K562 (cell line): Measurements from ENCODE around the gene RALGPS1. TPM values are rescaled to one million over a fixed set of nuclear protein-coding genes. Genes with fewer than 3 reads are reported as not detected.

Experiments
- ATAC-seq: fragments of 200-7000 bp; cut with Tn5 transposase; 3 replicates; pipeline ENCODE4 v1.9.1; 2020; ENCODE audit warnings: moderate library complexity
- BruUV-seq: library from RNA; stranded (reverse); fragments of 400-500 nt; replicated peaks from 2 replicates; lab custom pipeline; 2021; lab: Mats Ljungman, UMichigan
- CTCF ChIA-PET: fragments of 300-600 bp; formaldehyde crosslinking; extraction: SDS; loops from one replicate; lab custom pipeline; 2021; ENCODE audit warnings: low intra/inter-chr PET ratio; lab: Yijun Ruan, JAX
- POLR2A ChIA-PET: fragments of 300-600, 350-650 bp; sonication (Branson Sonifier 250); formaldehyde crosslinking; extraction: SDS; loops from one replicate; lab custom pipeline; 2021; ENCODE audit warnings: antibody characterized with exemption, inconsistent platforms; lab: Yijun Ruan, JAX
- DNase-seq, 4 experiments: peaks; one replicate each; pipeline versions ENCODE4 v3.0.0 to v3.0.0-alpha.2; 2011 to 2018; ENCODE audit warnings: low spot score in 3 of 4, mixed read lengths in 3 of 4; ENCODE audit errors: extremely low read depth in 1 of 4
- FAIRE-seq: peaks from 2 replicates; lab custom pipeline; 2011; peaks lifted over from hg19 to GRCh38; lab: Jason Lieb, UNC
- H2AFZ ChIP-seq: 2 replicates; pipeline ENCODE4 v1.6.0; 2011; ENCODE audit warnings: low read depth, low read length, control low read depth, inconsistent platforms
- H3K27ac ChIP-seq: fragments of 200-600 bp; 3 replicates; pipeline ENCODE4 v1.8.0; 2011; ENCODE audit warnings: low read depth, mild to moderate bottlenecking, control low read depth, inconsistent platforms, low read length, moderate library complexity, mixed read lengths; ENCODE audit errors: extremely low read depth
- H3K27me3 ChIP-seq, 2 experiments: fragments of 300-600 bp in 1 of 2; 2 replicates in 1 of 2; 3 replicates in 1 of 2; pipeline versions ENCODE4 v1.6.0 to v1.8.0; 2011; ENCODE audit warnings: inconsistent platforms in 2 of 2, low read length in 2 of 2, mild to moderate bottlenecking in 1 of 2, mixed read lengths in 1 of 2, moderate library complexity in 1 of 2; ENCODE audit not compliant: control insufficient read depth in 2 of 2, insufficient read depth in 2 of 2
- H3K36me3 ChIP-seq: fragments of 300-600 bp; 3 replicates; pipeline ENCODE4 v1.8.0; 2011; ENCODE audit warnings: mild to moderate bottlenecking, low read length, inconsistent platforms; ENCODE audit not compliant: control insufficient read depth, insufficient read depth
- H3K4me1 ChIP-seq, 2 experiments: fragments of 200-600 bp in 1 of 2; replicated peaks in 1 of 2; 2 replicates in 1 of 2; 3 replicates in 1 of 2; pipeline versions ENCODE4 v1.5.1 to v1.8.0; 2011; ENCODE audit warnings: inconsistent platforms in 2 of 2, low read length in 2 of 2, mild to moderate bottlenecking in 1 of 2, mixed read lengths in 1 of 2, moderate library complexity in 1 of 2; ENCODE audit not compliant: control insufficient read depth in 2 of 2, insufficient read depth in 2 of 2
- H3K4me2 ChIP-seq: 2 replicates; pipeline ENCODE4 v1.6.1; 2011; ENCODE audit warnings: low read length, control low read depth, inconsistent platforms, mixed read lengths; ENCODE audit not compliant: insufficient read depth
- H3K4me3 ChIP-seq: fragments of 200-600 bp; sonication (generic), shearing (Covaris generic); 2 replicates; pipeline ENCODE4 v1.5.1; 2016; ENCODE audit warnings: control low read depth, inconsistent platforms
- H3K79me2 ChIP-seq: fragments of 200-600 bp; 3 replicates; pipeline ENCODE4 v1.8.0; 2011; ENCODE audit warnings: low read length, inconsistent platforms; ENCODE audit not compliant: control insufficient read depth, insufficient read depth
- H3K9ac ChIP-seq, 2 experiments: 2 replicates each; pipeline versions ENCODE4 v1.6.0 to v1.6.1; 2011; ENCODE audit warnings: low read depth in 2 of 2, low read length in 2 of 2, control low read depth in 1 of 2, inconsistent platforms in 1 of 2, mild to moderate bottlenecking in 1 of 2, mixed read lengths in 1 of 2; ENCODE audit not compliant: insufficient read depth in 1 of 2
- H3K9me1 ChIP-seq: one replicate; pipeline ENCODE4 v1.6.0; 2011; ENCODE audit warnings: inconsistent platforms, mild to moderate bottlenecking, low read length, moderate library complexity; ENCODE audit not compliant: control insufficient read depth, insufficient read depth
- H3K9me3 ChIP-seq: replicated peaks from 2 replicates; pipeline ENCODE4 v1.5.1; 2011; ENCODE audit warnings: low read depth, low read length, inconsistent platforms; ENCODE audit not compliant: control insufficient read depth, insufficient read depth
- H4K20me1 ChIP-seq: replicated peaks from 2 replicates; pipeline ENCODE4 v1.6.1; 2011; ENCODE audit warnings: low read length, inconsistent platforms, mixed read lengths; ENCODE audit not compliant: control insufficient read depth, insufficient read depth
- E2F8 ChIP-seq: fragments of 450-650 bp; IDR thresholded peaks from 2 replicates; pipeline ENCODE4 v1.7.1; 2018; ENCODE audit warnings: mild to moderate bottlenecking, low read depth; ENCODE audit not compliant: partially characterized antibody
- ETS2 ChIP-seq: IDR thresholded peaks from 2 replicates; pipeline ENCODE4 v1.6.1; 2016; ENCODE audit warnings: borderline replicate concordance, missing genetic modification characterization, mild to moderate bottlenecking, moderate library complexity, missing compliant biosample characterization; ENCODE audit not compliant: poor library complexity, severe bottlenecking
- MYC ChIP-seq, 2 experiments: fragments of 250-450 bp in 1 of 2; sonication (Bioruptor Pico) in 1 of 2; IDR thresholded peaks; 2 replicates each; pipeline versions ENCODE4 v1.5.1 to v1.6.1; 2012 to 2021; ENCODE audit warnings: low read depth in 2 of 2, borderline replicate concordance in 1 of 2, improper control_type of control experiment in 1 of 2, low read length in 1 of 2, mild to moderate bottlenecking in 1 of 2, moderate library complexity in 1 of 2
- PBX2 ChIP-seq, 2 experiments: IDR thresholded peaks in 1 of 2; conservative IDR thresholded peaks in 1 of 2; 2 replicates each; pipeline ENCODE4 v1.6.1; 2016; ENCODE audit warnings: low read depth in 2 of 2, mild to moderate bottlenecking in 1 of 2, missing compliant biosample characterization in 1 of 2, missing genetic modification characterization in 1 of 2, moderate library complexity in 1 of 2
- PHB2 ChIP-seq: fragments of 450-650 bp; IDR thresholded peaks from 2 replicates; pipeline ENCODE4 v1.6.1; 2017; ENCODE audit warnings: low read depth
- POLR2AphosphoS2 ChIP-seq: IDR thresholded peaks from 2 replicates; pipeline ENCODE4 v1.6.1; 2012; ENCODE audit warnings: low read length, improper control_type of control experiment
- U2AF2 ChIP-seq: fragments of 200-400 bp; formaldehyde crosslinking; optimal IDR thresholded peaks from 2 replicates; pipeline ENCODE3; 2017; ENCODE audit warnings: low read depth, mild to moderate bottlenecking, low read length
- ZNF239 ChIP-seq: fragments of 250-450 bp; sonication (Bioruptor Pico); IDR thresholded peaks from 2 replicates; pipeline ENCODE4 v1.4.0; 2020; ENCODE audit warnings: mild to moderate bottlenecking
- ZNF384 ChIP-seq: IDR thresholded peaks from 2 replicates; pipeline ENCODE4 v1.6.1; 2012; ENCODE audit warnings: low read depth, low read length, improper control_type of control experiment
- WGBS: fragments of 100-300 bp; shearing (Covaris generic); methylation state at CpG from one replicate; pipeline ENCODE4 v1.1.6; 2016; ENCODE audit warnings: low coverage, mixed read lengths; ENCODE audit not compliant: insufficient coverage; ENCODE audit errors: missing lambda C conversion rate; 5-methylcytosine and 5-hydroxymethylcytosine counted together
- in situ Hi-C: fragments of 300-500 bp; cut with MboI; formaldehyde crosslinking; loops from 4 replicates; pipeline ENCODE4 v1.15.0; 2018; ENCODE audit warnings: inconsistent platforms, mixed read lengths
- intact Hi-C: fragments of 100-400 bp; cut with micrococcal nuclease; formaldehyde crosslinking; loops from 2 replicates; pipeline ENCODE4 v1.14.2; 2022
- polyA plus RNA-seq, 8 experiments: library from polyadenylated mRNA; depleted of rRNA in 4 of 8; stranded (reverse) in 5 of 8; unstranded in 3 of 8; fragments of >200 nt; fragmentation: Nextera tagmentation in 2 of 8; fragmentation: Illumina TruSeq in 1 of 8; extraction: Ambion mirVana in 2 of 8; extraction: Trizol in 1 of 8; gene quantifications; 2 replicates each; pipeline versions ENCODE4 v1.2.1 to v1.2.3, GENCODE V29; 2011 to 2014; ENCODE audit warnings: inconsistent platforms in 1 of 8, missing spikeins in 1 of 8
- total RNA-seq, 7 experiments: library from RNA; depleted of rRNA in 6 of 7; stranded (reverse); fragments of >200 nt in 6 of 7; fragmentation: Illumina TruSeq in 2 of 7; extraction: Trizol in 2 of 7; gene quantifications; 2 replicates each; pipeline versions ENCODE4 v1.2.1 to v1.2.3, GENCODE V29; 2011 to 2021; ENCODE audit warnings: low replicate concordance in 1 of 7
- TF ChIP-seq, protein P1 (sequence below), 2 experiments: fragments of 250-450 bp in 1 of 2; fragments of 450-650 bp in 1 of 2; sonication (Bioruptor Pico) in 1 of 2; IDR thresholded peaks; 2 replicates each; pipeline versions ENCODE4 v1.6.1 to v1.8.0; 2016 to 2021; ENCODE audit warnings: mild to moderate bottlenecking in 2 of 2, moderate library complexity in 2 of 2, missing compliant biosample characterization in 1 of 2, missing genetic modification characterization in 1 of 2

The RALGPS1 gene
- total and polyA plus RNA-seq, 9 of the 15 experiments (the other 6 are each of a cell fraction or from before 2014, with no cell fraction given): 0.04 to 2.6 (median 1.5) TPM

DNA sequence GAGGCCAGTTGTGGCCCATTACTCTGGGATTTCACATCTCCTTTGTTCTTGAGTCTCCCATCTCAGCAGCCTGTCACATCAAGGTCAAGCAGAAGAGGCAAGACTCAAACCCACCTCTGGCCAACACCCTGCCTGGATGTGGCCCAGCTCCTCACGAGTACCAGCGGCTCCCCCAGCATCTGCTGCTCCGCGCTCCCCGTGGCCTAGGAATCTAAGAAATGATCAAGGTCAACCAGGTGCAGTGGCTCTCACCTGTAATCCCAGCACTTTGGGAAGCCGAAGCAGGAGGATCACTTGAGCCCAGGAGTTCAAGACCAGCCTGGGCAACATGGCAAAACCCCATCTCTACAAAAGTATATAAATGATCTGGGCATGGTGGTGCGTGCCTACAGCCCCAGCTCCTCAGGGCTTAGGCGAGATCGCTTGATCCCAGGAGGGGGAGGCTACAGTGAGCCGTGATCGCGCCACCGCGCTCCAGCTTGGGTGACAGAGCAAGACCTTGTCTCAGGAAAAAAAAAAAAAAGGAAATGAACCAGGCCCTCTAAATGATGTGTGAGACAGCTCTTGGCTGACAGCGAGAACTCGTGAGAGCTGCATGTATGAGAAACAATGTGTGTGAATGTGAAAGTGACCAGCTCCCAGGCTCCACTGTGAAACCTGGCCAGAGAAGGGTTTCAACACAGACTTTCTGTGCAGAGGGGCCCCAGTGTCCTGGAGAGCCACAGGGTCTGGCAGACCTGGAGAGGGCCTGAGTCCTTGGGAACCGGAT, 269.4 kb downstream of the RALGPS1 start:
- H3K27ac ChIP-seq: no peak overlapping the region
- H3K27me3 ChIP-seq: peaks cover 0 to 11% of the 10 kb centered on the region in 2 experiments; a peak in 1 of 5 replicates
- no peak overlapping the region for H3K4me2 ChIP-seq
- H3K9me1 ChIP-seq: peaks cover 3% of the 10 kb centered on the region
- H2AFZ ChIP-seq: no peak overlapping the region
- H3K4me3 ChIP-seq: no peak overlapping the region
- H3K4me1 ChIP-seq: peaks cover 13 to 17% of the 10 kb centered on the region in 2 experiments; a peak in 4 of 5 replicates
- ATAC-seq (no peak), DNase-seq (no peak), FAIRE-seq (no peak)
- intact Hi-C loops: loop anchor here (10.0 kb wide), 1 partner anchor 61 kb away; no protein-coding TSS in a partner anchor
- H3K9ac ChIP-seq: no peak overlapping the region; a peak in 1 of 4 replicates
- POLR2A ChIA-PET: interaction anchor here (0.6 to 0.7 kb wide), 2 partner anchors 960 to 1068 kb away, joined by 3 to 4 read pairs; no protein-coding TSS in a partner anchor
- H3K79me2 ChIP-seq: no peaks in the 10 kb centered on the region
- no peaks in the 10 kb centered on the region for H3K9me3 ChIP-seq
- H4K20me1 ChIP-seq: no peaks in the 10 kb centered on the region
- in situ Hi-C loops: no loop called here
- no TSS peak for BruUV-seq
- 31% methylated on average over 9 of the region's 17 CpGs for WGBS
- CTCF ChIA-PET: no interaction called here
- TF ChIP-seq, protein P1, sequence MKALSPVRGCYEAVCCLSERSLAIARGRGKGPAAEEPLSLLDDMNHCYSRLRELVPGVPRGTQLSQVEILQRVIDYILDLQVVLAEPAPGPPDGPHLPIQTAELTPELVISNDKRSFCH (CRISPR knock-in tag; IDR thresholded peaks at IDR 0.05): no peak
- TF ChIP-seq, protein P1 (tag; IDR thresholded peaks at IDR 0.05): no peak
- TF ChIP-seq MYC (IDR thresholded peaks at IDR 0.05; ENCODE audit: low read depth, low read length): no peak
- TF ChIP-seq MYC (CRISPR knock-in tag; IDR thresholded peaks at IDR 0.05; ENCODE audit: borderline replicate concordance, low read depth): no peak
- TF ChIP-seq ETS2 (tag): no peak
- TF ChIP-seq ZNF239 (CRISPR knock-in tag): no peak
- no peak for TF ChIP-seq PBX2 (CRISPR knock-in tag; IDR thresholded peaks at IDR 0.05; ENCODE audit: low read depth)
- 0 out of 2 replicates have a peak, but pooled peaks have one; percentile 18 for TF ChIP-seq PBX2 (tag; conservative IDR thresholded peaks at IDR 0.05; ENCODE audit: low read depth)
- TF ChIP-seq E2F8: no peak
- TF ChIP-seq U2AF2: no peak
- TF ChIP-seq PHB2: no peak
- peak; percentile 23; the same call in 1 of the 2 replicates for TF ChIP-seq ZNF384
- no peak for TF ChIP-seq POLR2AphosphoS2
- H3K36me3 ChIP-seq: no peaks in the 10 kb centered on the region
